ENCODE results near the gene S100A13. TPM values are rescaled to one million over a fixed set of nuclear protein-coding genes. Genes with fewer than 3 reads are reported as not detected.
A peak's percentile ranks its signal among the peaks of the same experiment; 100 is the strongest.

The S100A13 gene
- total RNA-seq, 1 experiment from 2014 or later: 210 TPM

- peaks cover 32% of the 10 kb centered on the region for H3K4me1 Mint-ChIP-seq (ENCODE audit: insufficient read depth, unreplicated experiment)
- peak within 1 kb of the TSS; percentile 100 for H3K27ac Mint-ChIP-seq (ENCODE audit: low read depth, unreplicated experiment)
- BruUV-seq (replicated peaks): TSS peak; percentile 85
- H3K36me3 Mint-ChIP-seq (ENCODE audit: insufficient read depth, unreplicated experiment): peaks cover 52% of the 10 kb centered on the region
- CTCF ChIA-PET: interaction anchor here (0.6 to 2.7 kb wide), 23 partner anchors 9 to 286 kb away, joined by 3 to 28 read pairs (median 4); partner anchors contain the start of genes NPR1, S100A14 and S100A16
- H3K27me3 Mint-ChIP-seq (ENCODE audit: insufficient read depth, unreplicated experiment): no peaks in the 10 kb centered on the region
- peak; percentile 99 for DNase-seq (ENCODE audit: unreplicated experiment)
- no peaks in the 10 kb centered on the region for H3K9me3 Mint-ChIP-seq (ENCODE audit: unreplicated experiment)
- TF ChIP-seq CTCF (IDR thresholded peaks at IDR 0.05; ENCODE audit: unreplicated experiment): no peak
- H3K4me3 Mint-ChIP-seq (ENCODE audit: unreplicated experiment): peak within 1 kb of the TSS; percentile 97
- POLR2A ChIA-PET: interaction anchor here (0.6 to 46.1 kb wide), 40 partner anchors 12 to 1216 kb away, joined by 3 to 1272 read pairs (median 6); partner anchors contain the start of genes CRTC2, ILF2, INTS3 and JTB
- intact Hi-C loops (cut with micrococcal nuclease): loop anchor here (1.0 kb wide), 2 partner anchors 21 to 37 kb away; partner anchors contain the start of gene S100A16
These were observed 6.7 kb upstream of the S100A13 start, which contains the start of gene CHTOP for GRCh38 chr1:153633754-153634665. CHTOP (plus strand) TSS chr1:153634066; CDS start chr1:153636589, 2,523 bp downstream.

GRCh38 chr1:153633161-153633753 is 6.0 kb upstream of the S100A13 start:
- peaks cover 44% of the 10 kb centered on the region for H3K36me3 Mint-ChIP-seq (ENCODE audit: insufficient read depth, unreplicated experiment)
- no peak for DNase-seq (ENCODE audit: unreplicated experiment)
- ChIA-PET CTCF (interaction anchor here (0.6 to 2.7 kb wide), 12 partner anchors 11 to 138 kb away, joined by 3 to 28 read pairs (median 4); partner anchors contain the start of gene S100A16), POLR2A (interaction anchor here (0.7 to 46.1 kb wide), 33 partner anchors 13 to 1217 kb away, joined by 3 to 1272 read pairs (median 8); partner anchors contain the start of genes CRTC2, ILF2, INTS3 and JTB)
- BruUV-seq (replicated peaks): no TSS peak
- TF ChIP-seq CTCF (IDR thresholded peaks at IDR 0.05; ENCODE audit: unreplicated experiment): no peak
- no peaks in the 10 kb centered on the region for H3K27me3 Mint-ChIP-seq (ENCODE audit: insufficient read depth, unreplicated experiment)
- H3K27ac Mint-ChIP-seq (ENCODE audit: low read depth, unreplicated experiment): peak overlapping the region; percentile 100
- H3K4me3 Mint-ChIP-seq (ENCODE audit: unreplicated experiment): peak overlapping the region; percentile 97
- intact Hi-C loops (cut with micrococcal nuclease): no loop called here
- peaks cover 32% of the 10 kb centered on the region for H3K4me1 Mint-ChIP-seq (ENCODE audit: insufficient read depth, unreplicated experiment)
- H3K9me3 Mint-ChIP-seq (ENCODE audit: unreplicated experiment): no peaks in the 10 kb centered on the region

- BruUV-seq (replicated peaks): no TSS peak
- Mint-ChIP-seq H3K27ac (ENCODE audit: low read depth, unreplicated experiment) (no peak overlapping the region), H3K36me3 (ENCODE audit: insufficient read depth, unreplicated experiment) (peaks cover 32% of the 10 kb centered on the region), H3K9me3 (ENCODE audit: unreplicated experiment) (no peaks in the 10 kb centered on the region), H3K4me3 (ENCODE audit: unreplicated experiment) (no peak overlapping the region), H3K4me1 (ENCODE audit: insufficient read depth, unreplicated experiment) (peaks cover 33% of the 10 kb centered on the region), H3K27me3 (ENCODE audit: insufficient read depth, unreplicated experiment) (no peaks in the 10 kb centered on the region)
- no peak for DNase-seq (ENCODE audit: unreplicated experiment)
- POLR2A ChIA-PET: interaction anchor here (0.6 to 46.1 kb wide), 3 partner anchors 16 to 126 kb away, joined by 4 to 1272 read pairs (median 9); partner anchors contain the start of genes S100A1, S100A13, S100A14 and S100A16
- CTCF ChIA-PET: interaction anchor here (0.5 to 9.3 kb wide), 8 partner anchors 16 to 138 kb away, joined by 3 to 195 read pairs (median 4); partner anchors contain the start of genes S100A14 and S100A16
- TF ChIP-seq CTCF (IDR thresholded peaks at IDR 0.05; ENCODE audit: unreplicated experiment): no peak
- intact Hi-C loops (cut with micrococcal nuclease): no loop called here
These were observed 4.0 kb upstream of the S100A13 start for GRCh38 chr1:153631047-153632022.
